AG09309 (cell line): ENCODE results near the gene C17orf107.
A peak's percentile ranks its signal among the peaks of the same experiment; 100 is the strongest.

Experiments used
- DNase-seq: peaks from one replicate; pipeline ENCODE4 v3.0.0-alpha.2; 2010; ENCODE audit warnings: low read depth
- H3K4me3 ChIP-seq: 2 replicates; pipeline ENCODE4 v1.5.1; 2011; ENCODE audit warnings: mild to moderate bottlenecking, low read depth, low read length, moderate library complexity; ENCODE audit not compliant: control insufficient read depth
- CTCF ChIP-seq: IDR thresholded peaks from 2 replicates; pipeline ENCODE4 v1.5.1; 2011; ENCODE audit warnings: mild to moderate bottlenecking, low read depth, low read length, inconsistent platforms; ENCODE audit not compliant: insufficient read depth, control insufficient read depth; ENCODE audit errors: missing control alignments

Gene C17orf107

GRCh38 chr17:4940555-4941318 is 41.4 kb downstream of the C17orf107 start:
- no peak for TF ChIP-seq CTCF
- DNase-seq, result no peak
- H3K4me3 ChIP-seq, result peak overlapping the region; percentile 96

DNA sequence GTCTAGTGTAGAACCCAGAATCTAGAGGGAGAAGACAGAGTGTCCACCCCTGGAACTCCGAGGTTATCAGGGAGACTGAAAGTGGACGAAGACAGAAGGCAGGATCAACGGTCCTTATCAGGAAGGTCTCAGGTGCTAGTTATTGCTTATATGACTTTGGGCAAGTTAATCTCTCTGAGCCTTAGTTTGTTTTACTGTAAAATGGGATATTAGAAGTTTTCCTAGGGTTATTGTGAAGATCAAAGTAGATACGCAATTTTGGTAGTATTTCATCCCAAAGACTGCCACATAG is 41.9 kb downstream of the C17orf107 start:
- TF ChIP-seq CTCF, result no peak
- H3K4me3 ChIP-seq, result peak overlapping the region; percentile 96
- no peak for DNase-seq

DNA sequence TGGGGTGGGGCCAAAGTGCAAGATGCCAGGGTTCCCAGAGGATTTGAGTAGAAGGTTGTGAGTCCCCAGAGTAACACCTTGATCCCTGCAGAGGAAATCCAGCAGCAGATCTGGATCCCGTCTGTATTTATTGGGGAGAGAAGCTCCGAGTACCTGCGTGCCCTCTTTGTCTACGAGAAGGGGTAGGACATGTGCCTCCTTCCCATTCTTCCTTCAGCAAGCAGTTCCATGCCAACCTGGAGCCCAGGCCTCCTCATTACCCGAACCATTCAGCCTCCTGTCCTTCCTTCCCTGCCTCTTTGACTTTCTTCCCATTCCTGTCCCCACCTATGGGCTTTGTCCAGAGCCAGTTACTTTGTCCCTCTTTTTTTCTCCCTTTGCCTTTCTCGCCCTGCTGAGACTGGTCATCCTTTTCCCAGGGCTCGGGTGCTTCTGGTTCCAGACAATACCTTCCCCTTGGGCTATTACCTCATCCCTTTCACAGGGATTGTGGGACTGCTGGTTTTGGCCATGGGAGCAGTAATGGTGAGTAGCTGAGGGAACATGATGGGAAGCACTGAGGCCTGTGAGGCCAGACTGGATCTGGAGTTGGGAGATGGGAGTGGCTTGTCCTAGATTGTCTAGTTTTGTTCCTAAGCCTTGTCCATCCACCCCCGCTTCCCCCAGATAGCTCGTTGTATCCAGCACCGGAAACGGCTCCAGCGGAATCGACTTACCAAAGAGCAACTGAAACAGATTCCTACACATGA is 43.6 kb downstream of the C17orf107 start:
- DNase-seq, result no peak
- no peak for TF ChIP-seq CTCF
- H3K4me3 ChIP-seq, result no peak overlapping the region

- no peak for TF ChIP-seq CTCF
- no peak for DNase-seq
- H3K4me3 ChIP-seq, result no peak overlapping the region
Measured at GRCh38 chr17:4944163-4944553, 44.8 kb downstream of the C17orf107 start.

DNA sequence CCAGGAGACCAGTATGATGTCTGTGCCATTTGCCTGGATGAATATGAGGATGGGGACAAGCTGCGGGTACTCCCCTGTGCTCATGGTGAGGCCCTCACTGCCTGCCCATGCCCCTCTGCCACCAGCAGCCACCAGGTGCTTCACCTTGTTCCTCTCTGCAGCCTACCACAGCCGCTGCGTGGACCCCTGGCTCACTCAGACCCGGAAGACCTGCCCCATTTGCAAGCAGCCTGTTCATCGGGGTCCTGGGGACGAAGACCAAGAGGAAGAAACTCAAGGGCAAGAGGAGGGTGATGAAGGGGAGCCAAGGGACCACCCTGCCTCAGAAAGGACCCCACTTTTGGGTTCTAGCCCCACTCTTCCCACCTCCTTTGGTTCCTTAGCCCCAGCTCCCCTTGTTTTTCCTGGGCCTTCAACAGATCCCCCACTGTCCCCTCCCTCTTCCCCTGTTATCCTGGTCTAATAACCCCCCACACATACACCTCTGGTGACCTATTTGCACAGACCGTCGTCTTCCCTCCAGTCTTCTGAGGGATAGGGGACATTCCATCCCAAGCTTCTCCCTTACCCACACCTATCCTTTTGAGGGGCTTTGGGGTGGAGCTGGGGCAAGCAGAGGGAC is 45.3 kb downstream of the C17orf107 start:
- DNase-seq, result no peak
- no peak for TF ChIP-seq CTCF
- peak overlapping the region; percentile 21 for H3K4me3 ChIP-seq

DNA sequence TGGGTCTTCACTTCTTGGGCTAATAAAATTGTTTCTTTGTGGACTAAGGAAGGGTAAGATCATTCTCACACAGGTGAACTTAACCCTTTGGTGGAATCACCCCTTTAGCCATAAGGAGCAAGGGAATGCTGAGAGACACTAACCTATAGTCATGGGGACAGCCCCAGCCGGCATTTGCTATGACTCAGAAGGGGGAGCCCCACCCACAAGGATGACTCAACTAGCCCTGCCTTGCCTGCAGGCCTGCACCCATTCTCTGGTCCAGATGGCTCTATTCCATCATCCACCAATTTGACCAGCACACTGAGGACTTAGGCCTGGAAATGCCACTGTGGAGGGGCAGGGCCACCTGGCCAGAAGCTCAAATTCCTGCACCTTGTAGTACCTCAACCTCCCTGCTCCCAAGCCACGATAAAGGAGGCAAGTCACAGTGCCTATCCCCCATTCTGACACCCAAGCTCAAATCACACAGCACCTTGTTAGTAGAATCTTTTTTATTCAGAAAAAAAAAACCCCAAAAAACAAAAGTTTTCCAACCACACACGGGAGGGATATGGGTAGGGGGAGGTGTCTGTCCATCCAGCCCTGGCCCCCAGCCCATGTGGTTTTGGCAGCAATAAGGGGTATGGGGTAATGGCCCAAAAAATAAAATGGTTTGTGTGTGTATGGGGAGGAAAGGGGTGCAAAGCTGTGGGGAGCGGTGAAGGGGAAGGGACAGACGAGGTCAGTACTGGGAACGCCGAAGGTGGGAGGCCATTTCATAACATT is 46.0 kb downstream of the C17orf107 start:
- DNase-seq, result peak; percentile 73
- H3K4me3 ChIP-seq, result peak overlapping the region; percentile 88
- no peak for TF ChIP-seq CTCF
